GM18868 (cell line): ENCODE data around the gene RNF5.
"Not testable (repeated sequence)": the region's sequence is repeated elsewhere in the genome, so short reads cannot be mapped to it uniquely, and the experiment has no call there.

Experiments
- ATAC-seq: cut with Tn5 transposase; IDR thresholded peaks from one replicate; pipeline ENCODE4 v1.9.1; 2021; ENCODE audit warnings: mild to moderate bottlenecking, moderate library complexity; ENCODE audit not compliant: unreplicated experiment

RNF5 gene

DNA sequence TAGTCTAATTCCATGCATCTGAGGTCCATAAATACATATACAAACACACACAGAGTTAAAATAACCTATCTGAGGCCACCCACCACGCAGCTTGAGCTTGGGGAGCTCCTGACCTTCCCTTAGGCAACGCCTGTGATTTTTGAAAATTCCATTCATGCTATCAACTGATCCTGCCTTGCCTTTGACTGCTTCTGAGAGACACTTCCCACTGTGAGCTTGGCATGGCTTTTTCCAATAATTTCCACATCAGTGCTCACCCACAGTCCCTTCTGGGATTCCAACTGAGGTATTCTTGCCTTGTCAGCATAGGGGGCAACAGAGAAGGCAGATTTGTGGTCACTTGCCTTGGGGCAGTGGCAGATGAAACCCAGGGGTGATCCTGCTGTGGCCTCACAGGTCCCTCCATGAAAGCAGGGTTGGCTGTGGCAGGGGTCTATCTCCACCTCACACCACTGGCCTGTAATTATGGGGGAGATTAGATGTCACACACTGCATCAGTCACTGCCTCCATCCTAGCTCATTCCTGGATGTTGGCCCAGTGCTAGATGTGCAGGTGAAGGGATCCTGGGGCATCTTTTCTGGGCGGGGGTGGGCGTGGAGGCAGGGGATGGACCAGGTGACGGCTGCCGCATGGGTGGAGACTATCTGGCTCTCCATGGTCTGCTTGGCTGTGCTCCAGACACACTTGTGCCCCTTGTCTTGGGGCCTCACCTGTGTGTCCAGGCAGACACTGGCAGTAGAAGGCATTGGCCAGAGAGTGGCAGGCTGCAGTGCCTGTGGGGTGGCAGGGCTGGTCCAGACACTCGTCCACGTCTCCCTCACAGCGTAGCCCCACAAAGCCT is 25.4 kb downstream of the RNF5 start:
- ATAC-seq, result no peak

DNA sequence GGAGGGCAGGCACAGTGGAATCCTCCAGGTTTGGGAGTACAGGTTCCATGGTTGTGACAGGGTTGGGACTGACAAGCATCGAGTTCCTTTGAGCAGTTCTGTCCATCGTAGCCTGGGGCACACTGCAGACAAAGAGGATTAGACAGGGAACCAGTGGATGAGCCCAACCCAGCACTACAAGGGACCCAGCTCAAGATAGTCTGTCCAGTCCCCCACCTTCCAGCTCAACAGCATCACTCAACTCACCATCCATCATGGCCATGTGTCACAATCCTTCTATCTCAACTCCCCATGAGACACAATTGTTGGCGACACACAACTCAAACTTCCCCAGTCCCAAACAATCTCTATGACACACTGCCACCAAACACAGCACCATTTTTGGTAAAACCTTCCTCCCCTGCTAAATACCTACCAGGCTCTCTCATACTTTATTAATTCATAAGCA is 26.1 kb downstream of the RNF5 start:
- no peak for ATAC-seq

DNA sequence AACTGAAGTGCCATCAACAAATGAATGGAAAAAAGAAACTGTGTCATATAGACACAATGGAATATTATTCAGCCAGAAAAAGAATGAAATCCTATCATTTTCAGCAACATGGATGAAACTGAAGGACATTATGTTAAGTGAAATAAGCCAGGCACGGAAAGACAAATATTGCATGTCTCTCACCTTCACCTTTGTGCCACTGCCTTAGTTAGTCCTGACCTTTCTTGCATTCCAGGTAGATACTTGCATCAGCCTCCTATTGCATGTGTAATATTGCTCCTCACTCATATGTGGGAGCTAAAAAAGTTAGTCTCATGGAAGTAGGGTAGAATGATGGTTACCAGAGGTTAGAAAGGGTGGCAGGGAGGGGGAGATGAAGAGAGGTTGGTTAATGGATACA is 30.8 kb downstream of the RNF5 start:
- ATAC-seq, result no peak

DNA sequence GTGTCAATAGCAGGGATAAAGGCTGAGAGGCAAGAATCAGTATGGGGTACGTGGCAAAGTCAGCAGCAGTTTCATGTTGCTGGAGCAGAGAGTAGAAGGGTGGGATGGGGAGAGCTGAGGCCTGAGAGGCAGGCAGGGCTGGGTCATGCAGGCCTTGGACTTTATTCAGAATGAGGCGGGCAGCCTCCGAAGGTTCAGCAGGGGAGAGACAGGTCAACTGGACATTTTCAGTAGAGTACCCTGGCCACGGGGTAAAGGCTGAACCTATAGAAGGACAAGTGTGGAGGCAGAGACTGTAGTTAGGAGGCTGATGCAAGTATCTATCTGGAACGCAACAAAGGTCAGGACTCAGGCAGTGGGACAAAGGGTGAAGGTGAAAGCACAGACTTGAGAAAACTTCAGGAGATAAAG is 32.0 kb downstream of the RNF5 start:
- no peak for ATAC-seq

DNA sequence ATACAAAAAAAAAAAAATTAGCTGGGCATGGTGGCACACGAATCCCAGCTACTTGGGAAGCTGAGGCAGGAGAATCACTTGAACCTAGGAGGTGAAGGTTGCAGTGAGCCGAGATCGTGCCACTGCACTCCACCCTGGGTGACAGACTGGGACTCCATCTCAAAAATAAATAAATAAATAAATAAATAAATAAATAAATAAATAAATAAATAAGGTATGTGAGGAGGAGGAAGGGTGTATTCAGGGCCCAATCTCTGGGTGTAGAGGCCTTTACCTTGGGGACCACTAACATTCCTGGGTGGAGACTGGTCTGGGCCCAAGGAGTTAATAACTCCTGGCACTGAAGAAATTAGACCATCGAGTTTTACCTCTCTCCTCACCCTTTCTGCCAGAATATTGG is 33.2 kb downstream of the RNF5 start:
- ATAC-seq, result not testable (repeated sequence)

DNA sequence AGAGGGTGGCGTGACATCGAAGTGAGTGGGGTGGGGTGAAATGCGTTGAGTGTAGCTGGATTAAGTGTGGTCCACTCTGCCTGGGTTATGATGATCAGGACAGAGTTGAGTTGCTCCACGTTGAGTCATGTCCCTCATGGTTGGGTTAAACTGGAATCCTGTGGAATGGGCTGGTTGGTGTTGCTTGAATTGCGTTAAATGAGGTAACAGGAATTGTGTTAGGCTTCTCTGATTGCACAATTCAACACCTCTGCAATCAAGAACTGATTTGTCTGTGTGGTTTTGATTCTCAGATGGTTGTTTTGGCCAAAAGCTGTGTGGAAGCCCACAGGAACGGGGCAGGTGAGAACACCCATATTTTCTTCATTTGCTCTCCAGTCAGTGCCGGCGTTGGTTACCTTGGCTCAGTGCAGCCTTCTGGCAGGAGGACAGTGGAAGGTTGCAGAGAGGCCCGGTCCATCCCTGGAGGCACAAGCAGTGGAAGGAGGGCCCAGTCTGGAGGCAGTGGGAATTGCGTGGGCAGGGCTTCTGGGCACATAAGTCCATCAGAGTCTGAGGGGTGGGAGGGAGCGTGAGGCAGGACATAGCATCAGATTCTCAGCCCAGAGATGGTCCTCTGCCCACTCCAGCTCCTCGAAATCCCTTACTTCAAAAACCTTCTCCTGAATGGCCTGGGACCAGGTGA is 34.0 kb downstream of the RNF5 start:
- ATAC-seq, result no peak

DNA sequence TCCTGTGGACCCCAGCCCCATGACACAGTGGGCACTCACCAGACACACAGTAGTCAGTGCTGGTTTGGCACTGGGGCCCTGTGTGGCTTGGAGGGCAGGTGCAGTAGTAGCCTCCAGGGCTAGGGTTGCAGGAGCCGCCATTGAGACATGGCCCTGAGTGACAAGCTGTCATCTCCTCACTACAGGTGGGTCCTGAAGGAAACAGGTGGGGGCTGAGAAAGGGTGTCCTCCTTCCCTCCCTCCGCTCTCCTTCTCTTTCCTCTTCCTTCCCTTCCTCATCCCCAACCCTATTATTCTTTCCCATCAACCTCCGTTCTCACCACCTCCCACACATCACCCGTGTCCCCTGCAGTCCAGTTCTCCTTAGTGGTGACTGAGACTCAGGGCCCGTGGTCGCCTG is 35.4 kb downstream of the RNF5 start:
- ATAC-seq, result no peak

DNA sequence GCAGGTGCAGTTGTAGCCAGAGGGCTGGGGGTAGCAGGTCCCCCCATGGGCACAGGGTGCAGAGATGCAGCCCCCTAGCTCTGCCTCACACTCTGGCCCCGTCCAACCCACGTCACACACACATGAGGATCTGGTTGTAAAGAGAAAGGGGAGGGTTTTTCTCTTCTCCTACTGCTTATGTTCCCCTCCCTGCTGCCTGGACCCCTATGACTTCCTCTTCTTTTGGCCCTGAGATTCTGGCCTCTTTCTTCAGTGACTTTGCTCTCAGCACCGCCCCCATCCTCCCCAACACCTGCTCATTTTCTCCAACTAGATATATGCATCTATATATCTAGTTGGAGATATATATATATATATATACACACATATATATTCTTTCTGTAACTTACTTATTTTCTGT is 35.9 kb downstream of the RNF5 start:
- no peak for ATAC-seq

DNA sequence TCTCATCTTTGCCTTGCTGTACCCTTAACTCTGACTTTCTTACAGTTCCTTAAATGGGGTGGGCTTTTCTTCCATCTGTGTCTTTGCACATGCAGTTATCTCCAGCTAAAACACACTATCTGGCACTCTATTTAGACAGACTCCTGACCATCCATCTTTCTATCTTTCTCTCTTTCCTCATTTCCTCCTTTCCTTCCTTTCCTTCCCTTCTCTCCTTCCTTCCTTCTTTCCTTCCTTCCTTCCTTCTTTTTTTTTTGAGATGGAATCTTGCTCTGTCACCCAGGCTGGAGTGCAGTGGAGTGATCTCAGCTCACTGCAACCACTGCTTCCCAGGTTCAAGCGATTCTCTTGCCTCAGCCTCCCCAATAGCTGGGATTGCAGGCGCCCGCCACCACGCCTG is 37.4 kb downstream of the RNF5 start:
- no peak for ATAC-seq

DNA sequence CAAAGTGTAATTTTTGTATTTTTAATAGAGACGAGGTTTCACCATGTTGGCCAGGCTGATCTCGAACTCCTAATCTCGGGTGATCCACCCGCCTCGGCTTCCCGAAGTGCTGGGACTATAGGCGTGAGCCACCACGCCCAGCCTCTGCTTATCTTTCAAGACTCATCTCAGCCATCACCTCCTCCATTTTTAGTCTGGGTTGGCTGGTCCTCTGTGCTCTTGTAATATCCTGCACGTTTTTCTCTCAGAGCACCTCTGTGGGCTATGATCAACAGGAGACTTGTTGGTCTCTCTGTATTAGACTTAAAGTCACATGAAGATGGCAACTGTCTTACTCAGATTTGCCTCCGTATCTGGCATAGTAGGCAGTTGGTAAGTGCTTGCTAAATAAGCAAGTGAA is 38.1 kb downstream of the RNF5 start:
- ATAC-seq, result no peak

DNA sequence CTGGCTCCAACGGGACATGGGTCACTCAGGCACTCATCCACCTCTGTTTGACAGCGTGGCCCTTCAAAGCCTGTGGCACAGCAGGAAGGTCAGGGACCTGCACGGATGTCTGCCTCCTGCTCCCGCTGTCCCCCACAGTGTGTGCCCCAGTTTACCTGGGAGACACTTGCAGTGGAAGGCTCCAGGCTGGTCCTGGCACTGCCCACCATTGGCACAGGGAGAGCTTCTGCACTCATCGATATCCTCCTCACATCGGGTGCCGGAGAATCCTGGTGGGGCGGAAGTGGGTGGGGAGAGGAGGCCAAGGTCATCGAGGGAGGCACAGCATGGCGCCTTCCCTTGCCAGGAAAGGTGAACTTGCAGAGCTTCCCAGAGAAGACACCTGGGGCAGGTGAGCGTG is 38.8 kb downstream of the RNF5 start:
- no peak for ATAC-seq

DNA sequence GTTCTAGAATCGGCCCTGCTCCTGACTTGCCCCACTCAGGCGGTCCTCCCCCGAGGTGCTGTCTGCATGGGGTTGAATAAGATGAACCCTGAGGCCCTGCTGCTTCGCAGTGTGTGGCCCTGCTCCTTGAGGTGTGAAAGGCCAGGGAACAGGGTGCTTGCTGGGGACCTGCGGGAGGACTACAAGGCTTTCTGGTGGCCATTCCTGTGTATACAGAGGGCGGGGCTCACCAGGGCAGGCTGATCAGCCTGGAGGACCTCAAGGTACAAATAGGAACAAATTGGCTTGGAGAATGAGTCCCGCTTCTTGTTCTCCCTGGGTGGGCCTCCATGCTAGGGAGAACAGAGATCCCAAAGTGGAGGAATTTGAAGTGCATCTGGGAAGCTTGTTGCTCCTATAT is 40.0 kb downstream of the RNF5 start:
- no peak for ATAC-seq

DNA sequence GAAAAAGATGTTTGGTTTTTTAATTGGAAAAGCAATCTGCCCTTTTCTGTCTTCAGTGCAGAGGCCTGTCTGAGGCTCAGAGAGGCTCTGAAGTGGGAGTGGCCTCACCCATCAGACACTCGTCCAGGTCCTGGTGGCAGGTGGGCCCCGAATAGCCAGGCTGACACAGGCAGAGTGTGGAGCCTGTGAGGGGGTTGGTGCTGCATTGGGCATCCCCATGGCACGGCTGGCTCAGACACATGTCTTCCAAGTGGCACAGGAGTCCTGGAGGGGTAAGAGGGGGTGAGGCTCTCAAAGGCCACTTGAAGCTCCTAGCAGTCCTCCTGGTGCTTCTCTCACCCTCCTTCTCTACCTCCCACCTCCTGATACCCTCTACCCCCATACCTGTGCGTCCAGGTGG is 41.8 kb downstream of the RNF5 start:
- ATAC-seq, result no peak

DNA sequence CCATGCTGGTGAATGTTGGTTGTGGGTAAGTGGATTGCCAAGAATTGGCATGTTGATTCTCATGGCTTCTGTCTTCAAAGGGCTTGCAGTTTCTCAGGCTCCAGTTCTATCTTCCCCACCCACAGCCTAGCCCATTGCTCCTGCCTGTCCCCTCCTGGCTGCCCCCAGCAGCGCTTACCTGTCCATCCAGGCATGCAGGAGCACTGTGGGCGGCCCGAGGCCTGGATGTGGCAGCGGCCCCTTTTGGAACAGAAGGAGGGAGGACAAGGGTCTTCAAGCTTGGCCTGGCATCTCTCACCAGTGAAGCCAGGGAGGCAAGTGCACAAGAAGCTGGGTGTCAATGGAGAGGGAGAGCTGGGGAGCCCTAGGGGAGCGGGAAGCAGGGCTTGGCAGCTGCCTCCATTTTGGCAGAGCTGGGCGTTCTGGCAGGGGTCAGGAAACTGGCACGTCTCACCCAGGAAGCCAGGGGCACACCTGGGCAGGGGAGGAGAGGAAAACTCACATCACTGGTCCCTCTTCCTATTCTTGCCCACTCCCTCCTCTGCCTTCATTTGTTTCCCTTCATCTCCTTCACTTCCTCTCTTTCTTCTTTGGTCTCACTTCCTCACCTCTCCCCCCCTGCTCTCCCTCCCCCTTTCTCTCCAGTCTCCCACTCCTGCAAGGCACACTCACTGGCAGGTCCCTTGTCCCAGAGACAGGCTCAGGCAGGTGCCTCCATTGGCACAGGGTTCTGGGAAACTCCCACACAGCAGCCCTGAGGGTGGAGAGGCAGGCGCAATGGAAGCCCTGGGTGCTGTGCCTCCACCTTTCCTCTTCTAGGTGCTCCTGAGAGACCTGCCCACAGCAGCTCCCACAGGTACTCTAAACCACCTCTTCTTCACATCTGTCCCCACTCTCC is 44.4 kb downstream of the RNF5 start:
- ATAC-seq, result no peak

DNA sequence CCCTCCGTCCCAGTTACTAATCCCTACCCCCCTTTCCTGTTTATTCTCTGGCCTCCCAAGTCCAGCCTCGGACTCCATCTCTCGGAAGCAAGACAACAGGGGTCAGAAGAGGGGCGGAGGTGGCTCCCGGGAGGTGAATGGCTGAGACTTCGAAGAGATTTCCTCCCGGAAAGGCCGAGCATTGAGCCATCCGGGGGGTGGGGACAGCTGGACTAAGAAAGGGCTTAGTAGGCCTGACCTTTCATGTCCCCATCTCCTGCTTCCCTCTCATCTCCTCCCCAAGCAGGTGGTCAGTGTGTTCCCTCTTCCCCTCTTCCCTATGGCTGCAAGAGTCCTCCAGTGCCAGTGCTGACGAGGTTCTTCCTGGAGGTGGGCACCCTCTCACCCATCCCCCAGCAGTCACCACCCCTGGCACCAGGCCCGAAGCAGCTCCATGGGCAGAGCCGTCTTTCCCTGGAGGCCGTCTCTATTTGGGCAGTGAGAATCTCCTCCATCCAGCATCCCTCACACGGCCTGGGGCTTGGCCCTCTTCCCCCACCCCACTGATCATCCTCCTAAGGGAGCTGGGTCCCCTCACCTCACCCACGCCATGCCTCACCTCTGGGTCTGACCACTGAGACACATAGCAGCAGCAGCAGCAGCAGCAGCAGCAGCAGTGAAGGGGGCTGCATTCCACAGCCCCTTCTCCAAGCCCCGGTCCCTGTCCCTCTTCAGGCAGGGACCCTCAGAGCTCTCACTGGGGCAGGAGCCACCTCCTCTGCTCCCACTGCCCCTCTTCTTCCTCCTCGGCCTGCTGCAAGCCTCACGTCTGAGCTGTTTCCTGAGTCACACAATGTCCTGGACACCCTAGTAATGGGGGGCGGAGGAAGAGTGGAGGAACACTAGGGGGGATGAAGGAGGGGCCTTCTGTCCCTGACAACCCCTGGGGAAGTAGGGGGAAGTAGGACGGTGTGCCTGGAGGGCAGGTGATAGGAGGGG is 45.3 kb downstream of the RNF5 start, which contains the start of gene NOTCH4:
Gene NOTCH4 (minus strand): TSS at position 810 of the 978 bp plus-strand sequence. CDS start 139 bp downstream, at position 671.
- no peak for ATAC-seq

DNA sequence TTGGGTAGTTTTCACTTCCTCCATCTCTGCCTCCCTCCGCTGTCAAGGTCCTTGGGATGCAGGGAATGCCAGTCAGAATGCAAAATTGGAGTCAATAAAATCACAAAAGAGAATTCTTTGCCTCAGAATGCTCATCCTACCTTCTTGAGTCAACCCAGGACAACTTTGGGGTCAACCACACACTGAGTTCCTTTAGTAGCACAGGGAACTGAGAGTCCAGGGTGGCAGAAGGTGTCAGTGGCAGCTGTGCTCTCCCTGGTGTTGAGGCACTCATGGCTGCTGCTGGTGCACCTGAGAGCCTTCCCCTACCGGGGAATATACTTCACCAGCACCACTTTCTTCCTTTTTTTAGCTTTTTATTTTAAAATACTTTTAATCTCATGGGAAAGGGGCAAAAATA is 46.5 kb downstream of the RNF5 start:
- ATAC-seq, result peak; percentile 46

DNA sequence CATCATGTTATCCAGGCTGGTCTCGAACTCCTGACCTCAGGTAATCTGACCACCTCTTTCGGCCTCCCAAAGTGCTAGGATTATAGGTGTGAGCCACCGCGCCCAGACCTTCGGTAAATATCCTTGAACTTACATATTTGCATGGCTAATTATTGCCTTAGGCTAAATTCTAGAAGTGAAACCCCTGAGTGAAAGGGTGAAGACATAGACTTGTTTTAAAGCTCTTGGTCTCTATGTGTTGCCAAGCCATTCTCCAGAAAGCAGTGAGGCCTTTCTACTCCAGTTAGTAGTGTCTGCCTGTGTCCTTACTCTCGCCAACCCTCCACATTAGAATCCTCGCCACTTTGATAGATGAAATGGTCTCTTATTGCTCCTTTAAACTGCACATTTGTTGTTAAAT is 48.2 kb downstream of the RNF5 start:
- no peak for ATAC-seq
